ENCODE measurements around the gene PRDM16.

DNA sequence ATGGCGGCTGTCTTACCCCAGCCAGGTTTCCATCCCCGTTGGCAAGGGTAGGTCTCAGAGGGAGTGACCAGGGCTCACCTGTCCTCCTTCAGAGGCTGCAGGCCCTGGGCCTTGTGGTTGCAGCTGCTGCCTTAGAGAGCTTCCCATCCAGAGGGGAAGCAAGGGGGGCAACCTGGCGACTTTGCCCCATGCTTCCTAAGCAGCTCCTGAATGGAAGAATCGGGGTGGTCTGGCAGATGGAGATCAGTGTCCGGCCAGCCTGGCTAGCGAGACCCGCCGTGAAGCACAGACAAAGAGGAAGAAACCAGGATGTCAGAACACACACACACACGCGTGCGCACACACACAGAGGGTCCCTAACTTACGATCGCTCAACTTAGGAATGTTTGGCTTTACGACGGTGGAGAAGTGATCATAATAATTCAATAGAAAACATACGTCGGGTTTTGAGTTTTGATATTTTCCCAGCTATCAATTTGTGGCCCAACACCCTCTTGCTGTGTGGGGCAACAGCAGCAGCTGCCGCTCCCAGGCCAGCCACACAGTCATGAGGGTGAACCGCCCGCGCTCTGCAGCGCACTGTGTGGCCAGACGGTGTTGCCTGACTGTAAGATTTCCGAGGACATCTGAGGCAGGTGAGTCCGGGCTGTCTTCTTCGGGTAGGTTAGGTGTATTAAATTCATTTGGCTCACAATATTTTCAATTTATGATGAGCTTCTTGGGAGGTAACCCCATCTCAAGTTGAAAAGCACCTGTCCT lies 272.4 kb downstream of the PRDM16 start:
- no peak for TF ChIP-seq EZH2 (IDR thresholded peaks at IDR 0.05; ENCODE audit: borderline replicate concordance, insufficient read depth, low read depth, low read length, poor library complexity, severe bottlenecking)
- TF ChIP-seq, protein P1, sequence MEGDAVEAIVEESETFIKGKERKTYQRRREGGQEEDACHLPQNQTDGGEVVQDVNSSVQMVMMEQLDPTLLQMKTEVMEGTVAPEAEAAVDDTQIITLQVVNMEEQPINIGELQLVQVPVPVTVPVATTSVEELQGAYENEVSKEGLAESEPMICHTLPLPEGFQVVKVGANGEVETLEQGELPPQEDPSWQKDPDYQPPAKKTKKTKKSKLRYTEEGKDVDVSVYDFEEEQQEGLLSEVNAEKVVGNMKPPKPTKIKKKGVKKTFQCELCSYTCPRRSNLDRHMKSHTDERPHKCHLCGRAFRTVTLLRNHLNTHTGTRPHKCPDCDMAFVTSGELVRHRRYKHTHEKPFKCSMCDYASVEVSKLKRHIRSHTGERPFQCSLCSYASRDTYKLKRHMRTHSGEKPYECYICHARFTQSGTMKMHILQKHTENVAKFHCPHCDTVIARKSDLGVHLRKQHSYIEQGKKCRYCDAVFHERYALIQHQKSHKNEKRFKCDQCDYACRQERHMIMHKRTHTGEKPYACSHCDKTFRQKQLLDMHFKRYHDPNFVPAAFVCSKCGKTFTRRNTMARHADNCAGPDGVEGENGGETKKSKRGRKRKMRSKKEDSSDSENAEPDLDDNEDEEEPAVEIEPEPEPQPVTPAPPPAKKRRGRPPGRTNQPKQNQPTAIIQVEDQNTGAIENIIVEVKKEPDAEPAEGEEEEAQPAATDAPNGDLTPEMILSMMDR (IDR thresholded peaks at IDR 0.05): no peak
